ENCODE data around the gene NDUFV1.
"Not testable (repeated sequence)": the region's sequence is repeated elsewhere in the genome, so short reads cannot be mapped to it uniquely, and the experiment has no call there.

GRCh38 chr11:67618901-67619659 lies 12.3 kb downstream of the NDUFV1 start:
- TF ChIP-seq, protein P1, sequence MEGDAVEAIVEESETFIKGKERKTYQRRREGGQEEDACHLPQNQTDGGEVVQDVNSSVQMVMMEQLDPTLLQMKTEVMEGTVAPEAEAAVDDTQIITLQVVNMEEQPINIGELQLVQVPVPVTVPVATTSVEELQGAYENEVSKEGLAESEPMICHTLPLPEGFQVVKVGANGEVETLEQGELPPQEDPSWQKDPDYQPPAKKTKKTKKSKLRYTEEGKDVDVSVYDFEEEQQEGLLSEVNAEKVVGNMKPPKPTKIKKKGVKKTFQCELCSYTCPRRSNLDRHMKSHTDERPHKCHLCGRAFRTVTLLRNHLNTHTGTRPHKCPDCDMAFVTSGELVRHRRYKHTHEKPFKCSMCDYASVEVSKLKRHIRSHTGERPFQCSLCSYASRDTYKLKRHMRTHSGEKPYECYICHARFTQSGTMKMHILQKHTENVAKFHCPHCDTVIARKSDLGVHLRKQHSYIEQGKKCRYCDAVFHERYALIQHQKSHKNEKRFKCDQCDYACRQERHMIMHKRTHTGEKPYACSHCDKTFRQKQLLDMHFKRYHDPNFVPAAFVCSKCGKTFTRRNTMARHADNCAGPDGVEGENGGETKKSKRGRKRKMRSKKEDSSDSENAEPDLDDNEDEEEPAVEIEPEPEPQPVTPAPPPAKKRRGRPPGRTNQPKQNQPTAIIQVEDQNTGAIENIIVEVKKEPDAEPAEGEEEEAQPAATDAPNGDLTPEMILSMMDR (IDR thresholded peaks at IDR 0.05) = not testable (repeated sequence)
- TF ChIP-seq POLR2A (IDR thresholded peaks at IDR 0.05) = not testable (repeated sequence)
